MM.1S (cell line): ENCODE measurements around the gene TLK1.

Experiments used
- DNase-seq: peaks from one replicate; pipeline ENCODE4 v3.0.0-alpha.2; 2015
- H2AFZ ChIP-seq: fragments of 300-600 bp; sonication (generic); 2 replicates; pipeline ENCODE4 v1.6.0; 2016; ENCODE audit warnings: antibody characterized with exemption, low read length
- H3F3A ChIP-seq: fragments of 300-600 bp; sonication (generic); 2 replicates; pipeline ENCODE4 v1.6.1; 2016; ENCODE audit warnings: mild to moderate bottlenecking, antibody characterized with exemption, low read length, moderate library complexity, mixed read lengths; ENCODE audit not compliant: insufficient read depth
- H3K27ac ChIP-seq: fragments of 300-600 bp; sonication (generic); 2 replicates; pipeline ENCODE4 v1.5.1; 2016; ENCODE audit warnings: mild to moderate bottlenecking, low read length
- H3K27me3 ChIP-seq: fragments of 300-600 bp; sonication (generic); replicated peaks from 2 replicates; pipeline ENCODE4 v1.6.0; 2016; ENCODE audit warnings: low read length; ENCODE audit not compliant: insufficient read depth
- H3K36me3 ChIP-seq: fragments of 300-600 bp; sonication (generic); replicated peaks from 2 replicates; pipeline ENCODE4 v1.6.1; 2016; ENCODE audit warnings: mild to moderate bottlenecking, low read length, mixed read lengths; ENCODE audit not compliant: insufficient read depth
- H3K4me1 ChIP-seq: fragments of 300-600 bp; sonication (generic); 2 replicates; pipeline ENCODE4 v1.6.1; 2016; ENCODE audit warnings: low read length, mixed read lengths
- H3K4me2 ChIP-seq: fragments of 300-600 bp; sonication (generic); 2 replicates; pipeline ENCODE4 v1.6.0; 2016; ENCODE audit warnings: low read depth, low read length
- H3K4me3 ChIP-seq: fragments of 300-600 bp; sonication (generic); 2 replicates; pipeline ENCODE4 v1.5.1; 2016; ENCODE audit warnings: low read length, mixed read lengths
- H3K79me2 ChIP-seq: fragments of 300-600 bp; sonication (generic); 2 replicates; pipeline ENCODE4 v1.6.1; 2016; ENCODE audit warnings: mixed run types, low read length, mixed read lengths
- H3K9ac ChIP-seq: fragments of 300-600 bp; sonication (generic); 2 replicates; pipeline ENCODE4 v1.6.1; 2016; ENCODE audit warnings: low read length, mixed read lengths
- H3K9me2 ChIP-seq: fragments of 300-600 bp; sonication (generic); replicated peaks from 2 replicates; pipeline ENCODE4 v1.6.1; 2016; ENCODE audit warnings: mild to moderate bottlenecking, low read length, mixed read lengths; ENCODE audit not compliant: insufficient read depth
- H3K9me3 ChIP-seq: fragments of 300-600 bp; sonication (generic); replicated peaks from 2 replicates; pipeline ENCODE4 v1.6.1; 2016; ENCODE audit warnings: mild to moderate bottlenecking, low read length, mixed read lengths; ENCODE audit not compliant: insufficient read depth
- H4K20me1 ChIP-seq: fragments of 300-600 bp; sonication (generic); 2 replicates; pipeline ENCODE4 v1.6.1; 2016; ENCODE audit warnings: mild to moderate bottlenecking, low read length, moderate library complexity, mixed read lengths; ENCODE audit not compliant: insufficient read depth
- CTCF ChIP-seq: fragments of 300-600 bp; sonication (generic); IDR thresholded peaks from 2 replicates; pipeline ENCODE4 v1.5.1; 2016; ENCODE audit warnings: antibody characterized with exemption, low read length, mixed read lengths
- EZH2 ChIP-seq: fragments of 300-600 bp; sonication (generic); optimal IDR thresholded peaks from 2 replicates; pipeline ENCODE3; 2017; ENCODE audit warnings: low read depth, mild to moderate bottlenecking, antibody characterized with exemption, low read length, mixed read lengths
- EZH2phosphoT487 ChIP-seq: fragments of 300-600 bp; sonication (generic); IDR thresholded peaks from 2 replicates; pipeline ENCODE4 v1.6.1; 2018; ENCODE audit warnings: antibody characterized with exemption, low read length

The TLK1 gene

GRCh38 chr2:171008550-171009205 lies 152.0 kb downstream of the TLK1 start:
- Histone ChIP-seq H3K36me3 (no peaks in the 10 kb centered on the region; the same call in 1 of the 2 replicates), H3K4me2 (no peak overlapping the region), H3K9me3 (no peaks in the 10 kb centered on the region), H3K27ac (no peak overlapping the region), H3K79me2 (no peaks in the 10 kb centered on the region), H3K4me3 (no peak overlapping the region), H4K20me1 (no peaks in the 10 kb centered on the region), H3F3A (no peaks in the 10 kb centered on the region), H3K27me3 (no peaks in the 10 kb centered on the region), H3K4me1 (no peaks in the 10 kb centered on the region), H2AFZ (no peak overlapping the region), H3K9me2 (no peaks in the 10 kb centered on the region), H3K9ac (no peak overlapping the region)
- TF ChIP-seq EZH2phosphoT487 (no peak), CTCF (no peak), EZH2 (no peak)
- DNase-seq, result no peak

GRCh38 chr2:171004833-171005232 lies 155.9 kb downstream of the TLK1 start:
- H3K36me3 ChIP-seq, result no peaks in the 10 kb centered on the region; the same call in 1 of the 2 replicates
- H3K79me2 ChIP-seq, result no peaks in the 10 kb centered on the region
- no peak for TF ChIP-seq CTCF
- no peak for TF ChIP-seq EZH2
- TF ChIP-seq EZH2phosphoT487, result no peak
- no peak overlapping the region for H3K27ac ChIP-seq
- no peaks in the 10 kb centered on the region for H3K27me3 ChIP-seq
- DNase-seq, result no peak
- H3K4me3 ChIP-seq, result no peak overlapping the region
- H3K9ac ChIP-seq, result no peak overlapping the region
- no peak overlapping the region for H2AFZ ChIP-seq
- no peaks in the 10 kb centered on the region for H3K9me2 ChIP-seq
- no peaks in the 10 kb centered on the region for H3K9me3 ChIP-seq
- no peaks in the 10 kb centered on the region for H4K20me1 ChIP-seq
- H3K4me2 ChIP-seq, result no peak overlapping the region
- no peaks in the 10 kb centered on the region for H3F3A ChIP-seq
- no peaks in the 10 kb centered on the region for H3K4me1 ChIP-seq

GRCh38 chr2:171004363-171004762 lies 156.3 kb downstream of the TLK1 start:
- Histone ChIP-seq H3K4me2 (no peak overlapping the region), H3K9ac (no peak overlapping the region), H3K36me3 (no peaks in the 10 kb centered on the region; the same call in 1 of the 2 replicates), H3K27me3 (no peaks in the 10 kb centered on the region), H3K4me1 (no peaks in the 10 kb centered on the region), H3K9me3 (no peaks in the 10 kb centered on the region), H4K20me1 (no peaks in the 10 kb centered on the region), H3K27ac (no peak overlapping the region), H3K79me2 (no peaks in the 10 kb centered on the region), H2AFZ (no peak overlapping the region), H3F3A (no peaks in the 10 kb centered on the region), H3K4me3 (no peak overlapping the region), H3K9me2 (no peaks in the 10 kb centered on the region)
- TF ChIP-seq CTCF (no peak), EZH2phosphoT487 (no peak), EZH2 (no peak)
- no peak for DNase-seq
